GM21576 (cell line): Measurements from ENCODE around the gene WDTC1.
"Not testable (repeated sequence)": the region's sequence is repeated elsewhere in the genome, so short reads cannot be mapped to it uniquely, and the experiment has no call there.

Experiments
- ATAC-seq: cut with Tn5 transposase; IDR thresholded peaks from one replicate; pipeline ENCODE4 v1.9.1; 2021; ENCODE audit warnings: mild to moderate bottlenecking, moderate library complexity; ENCODE audit not compliant: unreplicated experiment

Gene WDTC1

GRCh38 chr1:27234049-27234882, at the start of gene WDTC1:
Gene WDTC1, plus strand, starts transcription at chr1:27234632. Its CDS starts 26,423 bp downstream, at chr1:27261055.
- peak; percentile 88 for ATAC-seq

DNA sequence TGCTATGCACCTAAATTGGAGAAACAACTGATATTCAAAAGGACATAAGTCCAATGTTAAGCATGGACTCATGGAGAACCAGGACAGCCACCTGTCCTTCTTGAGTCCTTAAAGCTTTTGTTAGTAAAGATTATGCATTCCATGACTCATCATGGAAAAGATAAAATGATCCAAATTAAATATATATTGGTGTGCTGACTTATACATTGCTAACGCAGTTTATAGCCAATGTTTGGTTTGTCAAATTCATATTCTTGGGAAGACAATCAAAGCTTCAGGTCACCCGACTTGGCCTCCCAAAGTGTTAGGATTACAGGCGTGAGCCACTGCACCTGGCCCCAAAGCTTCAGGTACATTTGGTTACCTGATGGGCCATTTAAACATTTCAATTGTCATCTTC, 49.8 kb upstream of the WDTC1 start:
- ATAC-seq, result not testable (repeated sequence)

GRCh38 chr1:27192039-27192529, 42.3 kb upstream of the WDTC1 start:
- ATAC-seq, result no peak

GRCh38 chr1:27193194-27193593, 41.2 kb upstream of the WDTC1 start:
- ATAC-seq, result no peak

DNA sequence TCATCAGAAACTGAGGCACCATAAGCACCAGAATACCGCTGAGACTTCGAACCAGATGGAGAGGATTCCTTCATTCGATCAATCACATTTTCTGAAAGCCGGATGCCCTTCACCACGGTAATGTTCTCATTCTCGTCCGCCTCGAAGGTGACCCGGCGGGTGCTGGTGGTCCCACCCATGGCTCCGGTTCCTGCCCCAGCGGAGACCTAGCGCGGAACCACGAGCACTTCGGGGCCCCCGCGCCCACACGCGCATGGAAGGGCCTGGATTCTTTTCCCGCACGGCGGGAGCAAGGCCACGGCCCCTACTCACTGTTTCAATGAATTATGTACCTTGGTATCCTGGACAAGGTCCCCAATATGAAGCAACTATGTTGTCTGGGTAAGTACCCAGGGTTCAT, 33.1 kb upstream of the WDTC1 start:
- no peak for ATAC-seq

DNA sequence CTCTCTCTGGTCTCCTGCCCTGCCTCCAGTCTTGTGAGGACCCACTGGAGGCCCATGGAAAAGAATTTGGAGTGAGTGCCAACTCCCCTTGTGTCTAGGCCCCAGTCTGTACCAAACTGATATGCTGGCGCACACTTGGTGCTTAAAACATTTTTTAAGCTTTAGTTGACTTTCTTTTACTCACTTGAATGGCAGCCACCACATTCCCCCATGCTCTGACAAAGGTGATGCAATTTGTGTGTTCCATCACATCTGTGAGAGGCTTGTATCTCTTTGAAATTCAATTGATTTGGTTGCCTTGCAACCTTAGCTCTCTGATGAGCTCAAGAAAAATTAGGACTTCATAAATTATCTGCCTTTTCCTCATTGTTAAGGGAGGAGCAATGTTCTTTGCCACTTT, 30.5 kb upstream of the WDTC1 start:
- ATAC-seq, result no peak

GRCh38 chr1:27207238-27207637, 27.2 kb upstream of the WDTC1 start:
- ATAC-seq, result not testable (repeated sequence)

DNA sequence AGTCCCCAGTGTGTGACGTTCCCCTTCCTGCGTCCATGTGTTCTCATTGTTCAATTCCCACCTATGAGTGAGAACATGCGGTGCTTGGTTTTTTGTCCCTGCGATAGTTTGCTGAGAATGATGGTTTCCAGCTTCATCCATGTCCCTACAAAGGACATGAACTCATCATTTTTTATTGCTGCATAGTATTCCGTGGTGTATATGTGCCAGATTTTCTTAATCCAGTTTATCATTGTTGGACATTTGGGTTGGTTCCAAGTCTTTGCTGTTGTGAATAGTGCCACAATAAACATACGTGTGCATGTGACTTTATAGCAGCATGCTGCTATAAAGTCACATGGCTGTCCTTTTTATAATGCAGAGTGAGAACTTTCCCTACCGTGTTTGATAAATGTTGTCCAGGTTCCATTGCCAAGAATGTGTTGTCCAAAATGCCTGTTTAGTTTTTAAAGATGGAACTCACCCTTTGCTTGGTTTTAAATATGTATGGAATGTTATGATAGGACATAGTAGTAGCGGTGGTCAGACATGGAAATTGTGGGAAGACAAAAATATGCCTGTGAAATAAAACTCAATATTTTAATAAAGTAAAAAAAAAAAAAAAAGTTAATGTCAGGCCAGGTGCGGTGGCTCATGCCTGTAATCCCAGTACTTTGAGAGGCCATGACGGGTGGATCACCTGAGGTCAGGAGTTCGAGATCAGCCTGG, 26.1 kb upstream of the WDTC1 start:
- ATAC-seq, result not testable (repeated sequence)

- no peak for ATAC-seq
Observed at GRCh38 chr1:27216466-27216865, 18.0 kb upstream of the WDTC1 start.

GRCh38 chr1:27217401-27217800, 17.0 kb upstream of the WDTC1 start:
- no peak for ATAC-seq

- ATAC-seq, result no peak
Observed at GRCh38 chr1:27218736-27219135, 15.7 kb upstream of the WDTC1 start.

DNA sequence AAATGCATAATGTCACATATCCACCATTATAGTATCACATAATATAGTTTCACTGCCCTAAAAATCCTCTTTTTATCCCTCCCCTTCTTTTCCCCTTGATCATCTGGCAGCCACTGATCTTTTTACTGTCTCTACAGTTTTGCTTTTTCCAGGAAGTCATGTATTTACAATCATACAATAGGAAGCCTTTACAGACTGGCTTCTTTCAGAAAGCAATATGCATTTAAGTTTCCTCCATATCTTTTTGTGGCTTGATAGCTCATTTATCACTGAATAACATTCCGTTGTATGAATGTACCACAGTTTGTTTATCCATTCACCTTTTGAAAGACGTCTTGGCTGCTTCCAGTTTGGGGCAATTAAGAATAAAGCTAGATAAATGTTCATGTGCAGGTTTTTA, 14.3 kb upstream of the WDTC1 start:
- no peak for ATAC-seq

DNA sequence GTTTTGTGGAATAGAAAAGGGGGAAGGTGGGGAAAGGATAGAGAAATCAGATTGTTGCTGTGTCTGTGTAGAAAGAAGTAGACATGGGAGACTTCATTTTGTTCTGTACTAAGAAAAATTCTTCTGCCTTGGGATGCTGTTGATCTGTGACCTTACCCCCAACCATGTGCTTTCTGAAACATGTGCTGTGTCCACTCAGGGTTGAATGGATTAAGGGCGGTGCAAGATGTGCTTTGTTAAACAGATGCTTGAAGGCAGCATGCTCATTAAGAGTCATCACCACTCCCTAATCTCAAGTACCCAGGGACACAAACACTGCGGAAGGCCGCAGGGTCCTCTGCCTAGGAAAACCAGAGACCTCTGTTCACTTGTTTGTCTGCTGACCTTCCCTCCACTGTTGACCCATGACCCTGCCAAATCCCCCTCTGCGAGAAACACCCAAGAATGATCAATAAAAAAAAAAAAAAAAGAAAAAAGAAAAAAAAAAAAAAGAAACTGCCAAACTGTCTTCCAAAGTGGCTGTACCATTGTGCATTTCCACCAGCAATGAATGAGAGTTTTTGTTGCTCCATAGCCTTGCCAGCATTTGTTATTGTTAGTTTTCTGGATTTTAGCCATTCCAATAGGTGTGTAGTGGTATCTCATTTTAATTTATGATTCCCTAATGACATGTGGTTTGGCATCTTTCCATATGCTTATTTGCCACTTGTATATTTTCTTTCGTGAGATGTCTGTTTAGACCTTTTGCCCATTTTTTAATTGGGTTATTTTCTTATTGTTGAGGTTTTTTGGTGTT, 13.5 kb upstream of the WDTC1 start:
- ATAC-seq, result not testable (repeated sequence)

DNA sequence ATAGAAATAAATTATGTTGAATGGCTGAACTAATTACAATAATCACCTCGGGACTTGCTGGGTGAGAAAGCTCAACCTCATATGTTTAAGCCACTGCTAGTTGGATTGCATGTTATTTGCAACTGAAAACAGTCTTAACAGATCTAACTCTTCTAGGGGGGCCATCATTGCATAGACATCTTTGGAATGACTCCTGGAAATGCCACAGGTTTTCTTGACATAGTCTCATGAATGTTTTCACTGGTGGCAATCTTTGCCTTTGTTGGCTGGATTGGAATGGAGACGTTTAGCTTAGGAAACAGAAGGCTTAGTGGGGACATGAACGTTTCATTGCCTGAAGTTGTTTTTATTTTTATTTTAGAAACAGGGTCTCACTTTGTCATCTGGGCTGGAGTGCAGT, 8.8 kb upstream of the WDTC1 start:
- no peak for ATAC-seq

DNA sequence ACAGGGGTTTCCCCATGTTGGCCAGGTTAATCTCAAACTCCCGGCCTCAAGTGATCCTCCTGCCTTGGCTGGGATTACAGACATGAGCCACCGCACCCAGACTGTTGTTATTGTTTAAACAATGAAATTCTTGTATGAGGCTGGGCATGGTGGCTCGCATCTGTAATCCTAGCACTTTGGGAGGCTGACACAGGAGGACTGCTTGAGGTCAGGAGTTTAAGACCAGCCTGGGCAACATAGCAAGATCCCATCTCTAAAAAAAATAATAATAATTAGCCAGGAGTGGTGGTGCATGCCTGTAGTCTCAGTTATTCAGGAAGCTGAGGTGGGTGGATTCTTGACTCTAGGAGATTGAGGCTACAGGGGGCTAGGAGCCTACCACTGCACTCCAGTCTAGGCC, 6.7 kb upstream of the WDTC1 start:
- ATAC-seq, result no peak

- ATAC-seq, result peak; percentile 2
Observed at GRCh38 chr1:27233667-27234048, 774 bp upstream of the WDTC1 start.

DNA sequence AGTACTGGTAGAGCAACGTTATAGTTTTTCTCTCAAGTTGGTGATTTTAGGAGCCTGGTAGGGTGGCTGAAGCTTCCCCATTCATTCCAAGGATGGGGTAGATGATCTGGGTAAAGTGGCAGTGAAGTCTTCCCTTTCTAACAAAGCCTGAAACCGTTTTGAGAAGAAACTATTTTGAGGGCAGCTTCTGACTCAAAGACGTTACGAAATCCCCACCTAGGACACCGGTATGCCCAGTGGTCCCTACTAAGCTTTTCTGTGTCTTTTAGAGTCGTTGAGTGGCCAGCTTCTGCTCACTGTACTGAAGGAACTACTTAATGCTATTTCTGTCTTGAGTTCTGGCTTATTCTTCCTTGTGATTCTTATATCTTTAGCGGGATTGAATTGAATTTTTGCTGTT, 1.4 kb downstream of the WDTC1 start:
- ATAC-seq, result no peak

- ATAC-seq, result no peak
Observed at GRCh38 chr1:27237112-27237511, 2.7 kb downstream of the WDTC1 start.

DNA sequence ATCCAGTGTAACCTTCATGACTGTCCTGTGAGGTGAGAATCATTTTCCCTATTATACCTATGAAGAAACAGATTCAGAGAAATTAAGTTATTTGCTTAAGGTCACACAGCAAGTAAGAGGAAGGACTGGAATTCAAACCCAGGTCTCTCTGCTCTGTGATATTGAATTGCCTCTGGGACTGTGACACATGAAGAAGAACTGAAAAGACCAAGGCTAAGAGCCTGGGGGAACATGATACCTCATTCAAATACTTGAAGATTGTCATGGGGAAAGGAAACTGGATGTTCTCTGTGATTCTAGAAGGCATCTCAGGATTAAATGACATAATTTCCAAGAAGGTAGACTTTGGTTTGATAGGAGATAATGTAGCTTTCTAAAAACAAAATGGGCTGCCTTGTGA, 3.6 kb downstream of the WDTC1 start:
- no peak for ATAC-seq

- no peak for ATAC-seq
Observed at GRCh38 chr1:27241677-27242076, 7.2 kb downstream of the WDTC1 start.

- not testable (repeated sequence) for ATAC-seq
Observed at GRCh38 chr1:27243665-27244064, 9.2 kb downstream of the WDTC1 start.
